CD4-positive, alpha-beta T cell (primary cell): ENCODE measurements around the gene CTXND1. TPM values are rescaled to one million over a fixed set of nuclear protein-coding genes. Genes with fewer than 3 reads are reported as not detected.

Source experiments
- ATAC-seq: fragments of 200-7000 bp; cut with Tn5 transposase; one replicate; pipeline ENCODE4 v1.10.0; 2022; ENCODE audit warnings: mild to moderate bottlenecking; ENCODE audit not compliant: poor library complexity
- CTCF ChIA-PET: fragments of 350-600 bp; sonication (Branson Sonifier 250); formaldehyde crosslinking; loops from one replicate; lab custom pipeline; 2021; ENCODE audit warnings: antibody characterized with exemption, inconsistent platforms; lab: Charles Lee
- POLR2A ChIA-PET: fragments of 350-600 bp; sonication (Branson Sonifier 250); formaldehyde crosslinking; loops from one replicate; lab custom pipeline; 2021; ENCODE audit warnings: antibody characterized with exemption, inconsistent platforms; lab: Charles Lee
- DNase-seq, 14 experiments: peaks; one replicate each; pipeline ENCODE4 v3.0.0-alpha.2; 2013 to 2020; ENCODE audit warnings: mixed read lengths in 2 of 14
- H3K27ac ChIP-seq, 2 donors: one replicate each; pipeline versions ENCODE4 v1.5.1 to v1.7.0; 2013; ENCODE audit warnings: low read length in 2 of 2, low read depth in 1 of 2, mild to moderate bottlenecking in 1 of 2
- H3K27me3 ChIP-seq, 2 experiments: 1 replicate in 1 of 2; 2 replicates in 1 of 2; pipeline versions ENCODE4 v1.6.1 to v1.7.0; 2013; ENCODE audit warnings: low read length in 2 of 2, control low read depth in 1 of 2, mild to moderate bottlenecking in 1 of 2, moderate library complexity in 1 of 2; ENCODE audit not compliant: insufficient read depth in 2 of 2, control insufficient read depth in 1 of 2
- H3K36me3 ChIP-seq: one replicate; pipeline ENCODE4 v1.6.1; 2013; ENCODE audit warnings: low read length, control low read depth; ENCODE audit not compliant: insufficient read depth
- H3K4me1 ChIP-seq: one replicate; pipeline ENCODE4 v1.6.1; 2013; ENCODE audit warnings: low read length, control low read depth; ENCODE audit not compliant: insufficient read depth
- H3K4me3 ChIP-seq: one replicate; pipeline ENCODE4 v1.5.1; 2013; ENCODE audit warnings: mild to moderate bottlenecking, low read length, moderate library complexity
- H3K9me3 ChIP-seq, 2 experiments: 1 replicate in 1 of 2; 2 replicates in 1 of 2; pipeline versions ENCODE4 v1.6.1 to v1.7.0; 2013; ENCODE audit warnings: low read length in 2 of 2, mild to moderate bottlenecking in 2 of 2, control low read depth in 1 of 2, moderate library complexity in 1 of 2; ENCODE audit not compliant: control insufficient read depth in 1 of 2, insufficient read depth in 1 of 2
- H3K27ac Mint-ChIP-seq: one replicate; pipeline ENCODE4 v1.8.0; 2020; ENCODE audit warnings: mixed read lengths
- H3K27me3 Mint-ChIP-seq: one replicate; pipeline ENCODE4 v1.8.0; 2021; ENCODE audit warnings: mixed read lengths
- H3K36me3 Mint-ChIP-seq: one replicate; pipeline ENCODE4 v1.8.0; 2021; ENCODE audit warnings: low read depth, mixed read lengths
- H3K4me1 Mint-ChIP-seq: one replicate; pipeline ENCODE4 v1.8.0; 2021; ENCODE audit warnings: low read depth, mixed read lengths
- H3K4me3 Mint-ChIP-seq: one replicate; pipeline ENCODE4 v1.8.0; 2020; ENCODE audit warnings: mild to moderate bottlenecking, mixed read lengths
- H3K9me3 Mint-ChIP-seq: one replicate; pipeline ENCODE4 v1.8.0; 2020; ENCODE audit warnings: mixed read lengths
- CTCF ChIP-seq: fragments of 200-600 bp; IDR thresholded peaks from one replicate; pipeline ENCODE4 v1.8.0; 2022; ENCODE audit warnings: antibody characterized with exemption, mild to moderate bottlenecking
- intact Hi-C, 2 experiments: fragments of 100-400 bp; cut with DNase I in 1 of 2; cut with micrococcal nuclease in 1 of 2; formaldehyde crosslinking; loops; one replicate each; pipeline versions ENCODE4 v1.15.1 to v1.9.0; 2023 to 2025; cut with DNase I, micrococcal nuclease
- total RNA-seq, 174 experiments: library from RNA in 2 of 174; stranded (reverse) in 2 of 174; gene quantifications; one replicate each; pipeline ENCODE4 v1.2.3 and lab custom pipeline; 2021 to 2026

The CTXND1 gene
- total RNA-seq, 2 experiments from 2014 or later, result not detected

DNA sequence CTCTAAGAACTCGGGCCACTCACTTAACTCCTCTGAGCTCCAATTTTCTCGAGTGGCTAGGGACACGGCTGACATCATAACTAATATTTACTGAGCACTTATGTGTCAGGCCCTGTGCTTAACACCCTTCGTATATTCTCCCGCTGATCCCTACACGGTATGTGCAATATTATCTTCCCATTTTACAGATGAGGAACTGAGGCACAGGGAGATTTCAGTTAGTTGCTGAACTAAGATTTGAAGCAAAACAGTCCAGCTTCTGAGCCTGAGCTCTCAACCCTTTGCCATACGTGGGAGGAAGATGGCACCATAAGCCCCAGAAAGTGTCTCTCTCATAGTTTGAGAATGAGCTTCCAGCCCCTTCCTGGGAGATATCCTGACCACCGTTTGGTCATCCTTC, 79.6 kb downstream of the CTXND1 start:
- H3K9me3 ChIP-seq, result no peaks in the 10 kb centered on the region
- Mint-ChIP-seq H3K36me3 (peaks cover 12% of the 10 kb centered on the region), H3K4me3 (no peak overlapping the region), H3K27me3 (no peaks in the 10 kb centered on the region), H3K9me3 (no peaks in the 10 kb centered on the region), H3K27ac (no peak overlapping the region), H3K4me1 (no peaks in the 10 kb centered on the region)
- DNase-seq (no peak), ATAC-seq (no peak)
- intact Hi-C loops, result loop anchor here in 1 of 2 experiments (2.0 kb wide), 2 partner anchors 112 to 180 kb away; no protein-coding TSS in a partner anchor
- H3K4me3 ChIP-seq, result no peak overlapping the region
- H3K27me3 ChIP-seq, result no peaks in the 10 kb centered on the region
- CTCF ChIA-PET, result interaction anchor here (1.4 to 2.3 kb wide), 2 partner anchors 82 to 791 kb away, joined by 3 to 17 read pairs; no protein-coding TSS in a partner anchor
- H3K27ac ChIP-seq, result no peak overlapping the region
- H3K36me3 ChIP-seq, result peaks cover 3% of the 10 kb centered on the region
- H3K4me1 ChIP-seq, result no peaks in the 10 kb centered on the region
- POLR2A ChIA-PET, result no interaction called here
- TF ChIP-seq CTCF, result no peak

DNA sequence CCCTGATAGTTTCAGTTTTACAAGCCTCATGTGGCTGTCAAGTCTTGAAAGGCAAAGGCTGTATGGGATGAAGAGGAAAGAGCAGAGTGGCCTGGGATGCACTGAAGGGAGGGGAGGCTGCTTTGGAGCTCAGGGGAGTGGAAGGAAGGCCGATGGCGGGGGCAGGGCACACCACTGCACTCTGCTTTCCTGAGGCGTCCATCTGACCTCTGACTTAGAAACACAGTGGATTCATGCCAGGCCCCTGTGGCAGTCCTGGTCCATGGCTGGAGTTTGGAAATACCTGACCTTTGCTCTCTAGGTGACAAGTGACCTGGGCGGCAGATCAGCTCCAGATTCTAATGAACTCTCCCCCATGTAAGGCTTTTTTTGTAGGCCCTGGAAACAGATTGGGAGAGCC, 80.2 kb downstream of the CTXND1 start:
- Histone ChIP-seq H3K4me3 (no peak overlapping the region), H3K9me3 (no peaks in the 10 kb centered on the region), H3K4me1 (no peaks in the 10 kb centered on the region), H3K27me3 (no peaks in the 10 kb centered on the region), H3K27ac (no peak overlapping the region), H3K36me3 (peaks cover 3% of the 10 kb centered on the region)
- Mint-ChIP-seq H3K4me1 (no peaks in the 10 kb centered on the region), H3K4me3 (no peak overlapping the region), H3K9me3 (no peaks in the 10 kb centered on the region), H3K27me3 (no peaks in the 10 kb centered on the region), H3K27ac (no peak overlapping the region), H3K36me3 (peaks cover 6% of the 10 kb centered on the region)
- TF ChIP-seq CTCF, result no peak
- intact Hi-C loops, result loop anchor here in 1 of 2 experiments (2.0 kb wide), 2 partner anchors 111 to 179 kb away; no protein-coding TSS in a partner anchor
- ATAC-seq, result no peak
- CTCF ChIA-PET, result interaction anchor here (1.4 to 2.3 kb wide), 2 partner anchors 81 to 790 kb away, joined by 3 to 17 read pairs; no protein-coding TSS in a partner anchor
- POLR2A ChIA-PET, result no interaction called here
- DNase-seq, result no peak

- Mint-ChIP-seq H3K27me3 (no peaks in the 10 kb centered on the region), H3K4me1 (no peaks in the 10 kb centered on the region), H3K36me3 (peaks cover 3% of the 10 kb centered on the region), H3K4me3 (no peak overlapping the region), H3K9me3 (no peaks in the 10 kb centered on the region), H3K27ac (no peak overlapping the region)
- ATAC-seq (no peak), DNase-seq (no peak)
- intact Hi-C loops, result no loop called here
- POLR2A ChIA-PET, result no interaction called here
- H3K4me1 ChIP-seq, result no peaks in the 10 kb centered on the region
- TF ChIP-seq CTCF, result no peak
- CTCF ChIA-PET, result no interaction called here
- H3K9me3 ChIP-seq, result no peaks in the 10 kb centered on the region
- H3K4me3 ChIP-seq, result no peak overlapping the region
- no peaks in the 10 kb centered on the region for H3K27me3 ChIP-seq
- H3K27ac ChIP-seq, result no peak overlapping the region
- peaks cover 3% of the 10 kb centered on the region for H3K36me3 ChIP-seq
These were observed 81.4 kb downstream of the CTXND1 start for GRCh38 chr15:80170596-80170995.
